ENCODE data around the gene NFIX.

DNA sequence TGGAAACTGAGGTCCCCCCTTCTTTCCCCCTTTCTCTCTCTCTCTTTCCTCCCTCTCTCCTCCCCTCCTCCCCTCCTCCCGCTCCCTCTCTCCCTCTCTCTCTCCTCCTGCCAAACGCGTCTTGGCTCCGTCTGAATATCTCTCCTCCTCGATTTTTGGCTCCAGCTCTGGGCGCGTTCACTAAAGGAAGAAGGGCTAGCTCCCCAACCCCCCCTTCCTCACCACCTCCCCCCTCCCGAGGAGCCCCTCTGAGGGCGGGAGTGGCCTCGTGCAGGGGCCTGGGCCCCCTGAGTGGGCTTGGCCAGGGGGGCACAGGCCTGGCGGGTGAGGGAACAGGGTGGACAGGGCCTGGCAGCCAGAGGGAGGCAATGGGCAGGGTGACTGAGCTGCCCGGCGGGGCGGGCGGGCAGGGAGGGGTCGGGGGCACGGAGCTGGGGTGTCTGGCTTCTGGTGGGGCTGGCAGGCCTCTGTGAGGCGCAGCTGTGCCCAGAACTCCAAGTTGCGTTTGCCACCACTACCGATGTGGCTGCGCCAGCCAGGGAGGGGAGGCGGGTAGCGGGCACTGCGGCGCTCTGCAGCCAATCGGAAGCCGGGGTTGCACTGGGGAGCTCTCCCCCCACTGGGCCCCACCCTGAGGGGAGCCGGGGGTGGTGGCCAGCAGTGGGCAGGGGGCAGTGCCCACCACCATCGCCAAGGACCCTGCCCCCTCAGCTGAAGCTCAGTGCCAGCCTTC lies 7.1 kb downstream of the NFIX start:
- TF ChIP-seq, protein P1, sequence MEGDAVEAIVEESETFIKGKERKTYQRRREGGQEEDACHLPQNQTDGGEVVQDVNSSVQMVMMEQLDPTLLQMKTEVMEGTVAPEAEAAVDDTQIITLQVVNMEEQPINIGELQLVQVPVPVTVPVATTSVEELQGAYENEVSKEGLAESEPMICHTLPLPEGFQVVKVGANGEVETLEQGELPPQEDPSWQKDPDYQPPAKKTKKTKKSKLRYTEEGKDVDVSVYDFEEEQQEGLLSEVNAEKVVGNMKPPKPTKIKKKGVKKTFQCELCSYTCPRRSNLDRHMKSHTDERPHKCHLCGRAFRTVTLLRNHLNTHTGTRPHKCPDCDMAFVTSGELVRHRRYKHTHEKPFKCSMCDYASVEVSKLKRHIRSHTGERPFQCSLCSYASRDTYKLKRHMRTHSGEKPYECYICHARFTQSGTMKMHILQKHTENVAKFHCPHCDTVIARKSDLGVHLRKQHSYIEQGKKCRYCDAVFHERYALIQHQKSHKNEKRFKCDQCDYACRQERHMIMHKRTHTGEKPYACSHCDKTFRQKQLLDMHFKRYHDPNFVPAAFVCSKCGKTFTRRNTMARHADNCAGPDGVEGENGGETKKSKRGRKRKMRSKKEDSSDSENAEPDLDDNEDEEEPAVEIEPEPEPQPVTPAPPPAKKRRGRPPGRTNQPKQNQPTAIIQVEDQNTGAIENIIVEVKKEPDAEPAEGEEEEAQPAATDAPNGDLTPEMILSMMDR (IDR thresholded peaks at IDR 0.05; ENCODE audit: borderline replicate concordance, extremely low read depth, low read length, poor library complexity, severe bottlenecking) = no peak
- TF ChIP-seq EZH2 (IDR thresholded peaks at IDR 0.05; ENCODE audit: borderline replicate concordance, low read depth, low read length, severe bottlenecking) = no peak
